ENCODE results near the gene BRI3BP. TPM values are rescaled to one million over a fixed set of nuclear protein-coding genes. Genes with fewer than 3 reads are reported as not detected.

Gene BRI3BP
- total RNA-seq, 1 donor from 2014 or later, result 12.0 TPM

DNA sequence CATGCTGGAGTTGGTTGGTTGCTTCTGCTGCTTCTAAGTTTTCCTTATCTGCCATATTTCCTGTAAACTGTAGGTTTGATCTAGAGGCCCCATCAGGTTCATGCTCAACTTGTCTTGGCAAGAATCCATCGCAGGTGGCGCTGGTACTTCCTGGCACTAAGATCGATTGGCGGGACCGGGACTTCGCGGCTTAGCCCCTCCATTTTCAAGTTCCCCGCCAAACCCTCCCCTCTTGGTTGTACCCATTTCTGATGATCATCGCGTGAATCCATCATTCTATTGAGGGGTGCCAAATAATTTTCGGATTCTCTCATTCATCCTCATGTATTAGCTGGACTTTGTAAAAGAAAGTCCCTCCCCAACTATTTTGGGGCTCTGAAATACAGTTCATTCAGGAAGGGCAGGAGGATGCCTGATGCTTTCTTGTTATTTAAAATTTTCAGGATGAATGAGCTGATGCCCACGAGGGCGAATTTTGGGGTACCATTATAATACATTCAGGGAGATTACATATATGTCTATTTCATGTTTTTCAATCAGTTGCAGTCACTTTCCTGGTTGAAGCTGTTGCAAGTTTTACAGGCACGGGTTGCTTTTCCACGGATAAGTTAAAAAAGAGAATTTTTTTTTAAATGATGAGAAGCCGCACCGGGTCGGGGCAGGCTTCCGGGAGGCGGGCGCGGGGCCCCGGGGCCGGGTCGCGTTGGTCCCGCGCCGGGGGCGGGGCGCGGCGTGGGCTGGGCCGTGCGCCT is 395 bp upstream of the BRI3BP start:
- TF ChIP-seq, protein P1, sequence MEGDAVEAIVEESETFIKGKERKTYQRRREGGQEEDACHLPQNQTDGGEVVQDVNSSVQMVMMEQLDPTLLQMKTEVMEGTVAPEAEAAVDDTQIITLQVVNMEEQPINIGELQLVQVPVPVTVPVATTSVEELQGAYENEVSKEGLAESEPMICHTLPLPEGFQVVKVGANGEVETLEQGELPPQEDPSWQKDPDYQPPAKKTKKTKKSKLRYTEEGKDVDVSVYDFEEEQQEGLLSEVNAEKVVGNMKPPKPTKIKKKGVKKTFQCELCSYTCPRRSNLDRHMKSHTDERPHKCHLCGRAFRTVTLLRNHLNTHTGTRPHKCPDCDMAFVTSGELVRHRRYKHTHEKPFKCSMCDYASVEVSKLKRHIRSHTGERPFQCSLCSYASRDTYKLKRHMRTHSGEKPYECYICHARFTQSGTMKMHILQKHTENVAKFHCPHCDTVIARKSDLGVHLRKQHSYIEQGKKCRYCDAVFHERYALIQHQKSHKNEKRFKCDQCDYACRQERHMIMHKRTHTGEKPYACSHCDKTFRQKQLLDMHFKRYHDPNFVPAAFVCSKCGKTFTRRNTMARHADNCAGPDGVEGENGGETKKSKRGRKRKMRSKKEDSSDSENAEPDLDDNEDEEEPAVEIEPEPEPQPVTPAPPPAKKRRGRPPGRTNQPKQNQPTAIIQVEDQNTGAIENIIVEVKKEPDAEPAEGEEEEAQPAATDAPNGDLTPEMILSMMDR (IDR thresholded peaks at IDR 0.05; ENCODE audit: unreplicated experiment), result peak; percentile 76
- H3K27me3 Mint-ChIP-seq, result peaks cover 6% of the 10 kb centered on the region
- DNase-seq (ENCODE audit: low spot score, unreplicated experiment), result peak; percentile 74
- no peaks in the 10 kb centered on the region for H3K36me3 Mint-ChIP-seq (ENCODE audit: insufficient read depth)
- peak overlapping the region; percentile 38 for H3K27ac Mint-ChIP-seq
- peaks cover 20% of the 10 kb centered on the region for H3K4me1 Mint-ChIP-seq (ENCODE audit: low read depth)
- H3K9me3 Mint-ChIP-seq (ENCODE audit: low read depth), result no peaks in the 10 kb centered on the region
- peak overlapping the region; percentile 83 for H3K4me3 Mint-ChIP-seq (ENCODE audit: low read depth)

DNA sequence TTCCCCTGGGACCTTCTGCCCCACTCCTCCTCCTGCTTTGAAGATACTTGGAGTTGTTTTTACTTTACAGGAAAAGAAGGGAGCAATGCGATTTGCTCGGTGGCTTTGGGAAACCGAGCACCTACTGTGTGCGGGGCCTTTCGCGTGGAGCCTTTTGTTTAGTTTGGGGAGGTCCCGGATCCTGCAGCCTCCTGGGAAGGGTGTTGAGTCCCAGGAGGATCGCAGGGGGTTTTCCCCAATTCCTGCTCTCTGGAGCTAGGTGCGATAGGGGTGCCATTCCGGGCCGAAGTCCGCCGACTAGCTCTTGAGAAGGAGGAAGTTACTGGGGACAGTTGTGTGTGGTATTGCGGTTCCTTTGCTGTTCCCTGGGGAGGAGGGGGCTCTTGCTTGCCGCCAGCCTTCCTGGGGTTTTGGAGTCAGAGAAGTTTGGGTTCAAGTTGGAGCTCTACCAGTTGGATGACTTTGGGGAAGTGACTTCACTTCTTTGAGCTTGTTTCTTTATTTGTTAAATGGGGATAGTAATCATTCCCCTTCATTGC is 1.1 kb downstream of the BRI3BP start:
- Mint-ChIP-seq H3K36me3 (ENCODE audit: insufficient read depth) (no peaks in the 10 kb centered on the region), H3K9me3 (ENCODE audit: low read depth) (no peaks in the 10 kb centered on the region), H3K27me3 (peaks cover 6% of the 10 kb centered on the region), H3K27ac (peak overlapping the region; percentile 85), H3K4me3 (ENCODE audit: low read depth) (peak overlapping the region; percentile 87), H3K4me1 (ENCODE audit: low read depth) (peaks cover 14% of the 10 kb centered on the region)
- DNase-seq (ENCODE audit: low spot score, unreplicated experiment), result no peak
- TF ChIP-seq, protein P1 (IDR thresholded peaks at IDR 0.05; ENCODE audit: unreplicated experiment), result no peak

DNA sequence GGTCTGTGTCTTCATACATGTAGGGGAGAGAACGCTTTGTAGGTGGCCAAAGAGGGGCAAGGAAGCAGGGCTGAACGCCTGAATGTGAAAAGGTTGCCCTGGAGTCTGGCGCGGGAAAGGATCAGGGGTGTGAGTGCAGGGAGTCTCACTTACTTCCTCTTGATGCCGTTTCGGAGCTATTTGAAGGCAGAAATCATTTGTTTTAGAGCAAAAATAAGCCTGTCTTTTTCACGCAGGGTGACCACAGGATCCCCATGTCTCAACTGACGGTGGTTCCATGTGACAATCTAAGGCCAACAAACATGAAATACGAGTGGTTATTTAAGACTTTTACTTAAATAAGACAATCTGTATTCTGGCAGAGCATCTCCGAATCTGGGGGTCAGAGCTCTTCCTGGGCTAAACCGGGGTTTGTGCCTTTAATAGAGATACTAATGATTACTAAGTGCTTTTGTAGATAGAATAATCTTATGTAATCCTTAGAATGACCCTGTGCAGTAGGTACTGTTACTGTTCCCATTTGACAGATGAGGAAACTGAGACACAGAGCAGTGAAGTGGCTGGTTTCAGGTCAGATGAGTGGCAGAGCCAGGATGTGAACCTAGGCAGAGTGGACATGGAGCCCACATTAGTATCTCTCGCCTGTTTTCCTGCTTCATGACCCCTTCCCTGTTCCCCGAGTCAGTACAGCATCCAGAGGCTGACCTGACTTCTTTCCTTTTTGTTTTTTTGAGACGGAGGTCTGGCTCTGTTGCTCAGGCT is 1.9 kb downstream of the BRI3BP start:
- DNase-seq (ENCODE audit: low spot score, unreplicated experiment), result no peak
- H3K4me1 Mint-ChIP-seq (ENCODE audit: low read depth), result peaks cover 14% of the 10 kb centered on the region
- H3K27ac Mint-ChIP-seq, result no peak overlapping the region

DNA sequence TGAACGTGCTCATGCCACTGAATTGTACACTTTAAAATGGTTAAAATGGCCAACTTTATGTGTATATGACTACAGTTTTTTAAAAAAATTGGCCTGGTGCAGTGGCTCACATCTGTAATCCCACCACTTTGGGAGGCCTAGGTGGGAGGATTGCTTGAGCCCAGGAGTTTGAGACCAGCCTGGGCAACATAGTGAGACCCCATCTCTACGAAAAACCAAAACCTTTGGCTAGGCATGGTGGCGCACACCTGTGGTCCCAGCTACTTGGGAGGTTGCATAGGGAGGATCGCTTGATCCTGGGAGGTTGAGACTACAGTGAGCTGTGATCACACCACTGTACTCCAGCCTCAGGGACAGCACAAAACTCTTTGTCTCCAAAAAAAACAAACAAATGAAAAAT is 5.3 kb downstream of the BRI3BP start:
- Mint-ChIP-seq H3K4me1 (ENCODE audit: low read depth) (peaks cover 10% of the 10 kb centered on the region), H3K9me3 (ENCODE audit: low read depth) (no peaks in the 10 kb centered on the region), H3K4me3 (ENCODE audit: low read depth) (no peak overlapping the region), H3K27ac (no peak overlapping the region), H3K36me3 (ENCODE audit: insufficient read depth) (peaks cover 2% of the 10 kb centered on the region), H3K27me3 (peaks cover 6% of the 10 kb centered on the region)
- TF ChIP-seq, protein P1 (IDR thresholded peaks at IDR 0.05; ENCODE audit: unreplicated experiment), result no peak
- no peak for DNase-seq (ENCODE audit: low spot score, unreplicated experiment)

More for the DNA sequence above, 1.9 kb downstream of the BRI3BP start:
- H3K36me3 Mint-ChIP-seq (ENCODE audit: insufficient read depth), result no peaks in the 10 kb centered on the region
- H3K9me3 Mint-ChIP-seq (ENCODE audit: low read depth), result no peaks in the 10 kb centered on the region
- H3K27me3 Mint-ChIP-seq, result peaks cover 6% of the 10 kb centered on the region
- peak overlapping the region; percentile 87 for H3K4me3 Mint-ChIP-seq (ENCODE audit: low read depth)
- TF ChIP-seq, protein P1 (IDR thresholded peaks at IDR 0.05; ENCODE audit: unreplicated experiment), result no peak

- peaks cover 2% of the 10 kb centered on the region for H3K36me3 Mint-ChIP-seq (ENCODE audit: insufficient read depth)
- no peaks in the 10 kb centered on the region for H3K4me1 Mint-ChIP-seq (ENCODE audit: low read depth)
- no peaks in the 10 kb centered on the region for H3K27me3 Mint-ChIP-seq
- H3K4me3 Mint-ChIP-seq (ENCODE audit: low read depth), result no peak overlapping the region
- no peak for DNase-seq (ENCODE audit: low spot score, unreplicated experiment)
- TF ChIP-seq, protein P1 (IDR thresholded peaks at IDR 0.05; ENCODE audit: unreplicated experiment), result no peak
- H3K9me3 Mint-ChIP-seq (ENCODE audit: low read depth), result no peaks in the 10 kb centered on the region
- no peak overlapping the region for H3K27ac Mint-ChIP-seq
These were observed 8.2 kb downstream of the BRI3BP start for GRCh38 chr12:125001636-125002035.

Measured in progenitor cell of endocrine pancreas (in vitro differentiated cells).